NCI-H1105 (cell line): ENCODE measurements around the gene FTO.

Experiments
- DNase-seq: peaks from one replicate; lab custom pipeline; 2025; lab: John Stamatoyannopoulos, UW

The FTO gene

GRCh38 chr16:53782148-53782547 lies 78.2 kb downstream of the FTO start:
- no peak for DNase-seq

DNA sequence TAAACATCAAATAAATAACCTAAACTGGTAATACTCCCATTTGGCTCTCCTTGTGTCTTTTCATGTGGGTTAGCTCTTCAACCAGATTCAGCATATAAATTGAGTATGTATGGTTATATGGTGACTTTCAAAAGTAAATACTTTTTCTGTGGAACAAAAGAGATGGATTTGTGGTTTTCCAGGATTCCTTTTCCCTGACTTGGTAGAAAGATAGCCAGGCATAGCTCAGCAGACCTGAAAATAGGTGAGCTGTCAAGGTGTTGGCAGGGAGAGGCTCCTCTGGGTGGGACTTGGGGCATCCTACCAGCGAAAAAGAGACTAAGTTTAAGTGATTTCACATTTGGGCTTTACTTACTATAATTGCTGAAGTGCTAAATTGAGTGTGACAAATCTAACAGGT lies 80.3 kb downstream of the FTO start:
- no peak for DNase-seq

DNA sequence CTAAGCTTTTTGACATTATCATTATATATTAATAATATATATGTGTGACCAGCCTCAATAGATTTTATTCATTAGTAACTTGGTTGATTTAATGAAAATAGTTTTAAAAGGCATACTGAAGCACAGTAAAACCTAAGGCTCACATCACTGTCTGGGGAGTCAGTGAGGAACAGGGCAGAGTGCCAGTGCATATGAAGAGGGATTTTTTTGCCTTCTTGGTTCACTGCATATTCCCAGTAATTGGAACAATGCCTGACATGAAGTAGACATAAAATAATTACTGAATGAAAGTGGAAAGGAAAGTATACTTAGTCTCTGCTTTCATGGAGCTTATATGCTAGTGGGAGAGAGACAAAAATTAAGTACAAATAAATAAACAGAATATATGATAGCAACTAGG lies 81.1 kb downstream of the FTO start:
- DNase-seq, result peak; percentile 47

DNA sequence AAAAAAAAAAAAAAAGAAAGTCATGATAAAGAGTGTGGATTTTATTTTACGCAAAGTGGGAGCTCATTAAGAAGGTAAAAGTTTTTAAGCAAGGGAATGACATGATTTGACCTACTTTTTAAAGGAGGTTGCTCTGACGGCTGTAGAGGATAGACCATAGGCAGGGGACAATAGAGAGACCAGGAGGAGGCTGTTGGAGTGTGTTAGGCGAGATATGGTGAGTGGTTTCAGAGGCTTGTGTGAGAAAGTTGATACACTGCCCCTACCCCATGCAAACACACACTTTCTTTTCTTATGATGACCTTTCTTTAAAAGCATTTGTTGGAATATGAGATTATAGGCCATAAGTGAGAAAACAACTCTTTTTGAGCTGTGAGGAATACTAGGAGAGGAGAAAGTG lies 82.0 kb downstream of the FTO start:
- no peak for DNase-seq

- no peak for DNase-seq
Observed at GRCh38 chr16:53787423-53787822, 83.5 kb downstream of the FTO start.

DNA sequence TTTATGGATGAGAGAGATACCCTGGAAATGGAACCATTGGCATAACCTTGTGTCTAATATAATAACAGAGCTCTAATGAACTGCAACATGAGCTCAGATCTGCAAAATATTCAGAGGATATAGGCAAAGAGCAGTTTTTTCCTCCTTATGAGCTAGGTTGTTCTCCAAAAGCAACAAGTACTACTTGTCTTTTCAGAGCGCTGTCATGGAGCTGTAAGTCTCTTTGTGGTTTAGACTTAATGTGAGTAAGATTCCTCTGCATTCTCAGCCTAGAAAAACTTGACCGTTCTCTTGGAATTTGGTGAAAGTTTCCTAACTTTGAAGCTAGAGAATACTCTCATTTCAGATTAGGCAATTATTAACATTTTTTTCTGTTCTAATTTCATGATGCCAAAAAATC lies 85.2 kb downstream of the FTO start:
- DNase-seq, result no peak

DNA sequence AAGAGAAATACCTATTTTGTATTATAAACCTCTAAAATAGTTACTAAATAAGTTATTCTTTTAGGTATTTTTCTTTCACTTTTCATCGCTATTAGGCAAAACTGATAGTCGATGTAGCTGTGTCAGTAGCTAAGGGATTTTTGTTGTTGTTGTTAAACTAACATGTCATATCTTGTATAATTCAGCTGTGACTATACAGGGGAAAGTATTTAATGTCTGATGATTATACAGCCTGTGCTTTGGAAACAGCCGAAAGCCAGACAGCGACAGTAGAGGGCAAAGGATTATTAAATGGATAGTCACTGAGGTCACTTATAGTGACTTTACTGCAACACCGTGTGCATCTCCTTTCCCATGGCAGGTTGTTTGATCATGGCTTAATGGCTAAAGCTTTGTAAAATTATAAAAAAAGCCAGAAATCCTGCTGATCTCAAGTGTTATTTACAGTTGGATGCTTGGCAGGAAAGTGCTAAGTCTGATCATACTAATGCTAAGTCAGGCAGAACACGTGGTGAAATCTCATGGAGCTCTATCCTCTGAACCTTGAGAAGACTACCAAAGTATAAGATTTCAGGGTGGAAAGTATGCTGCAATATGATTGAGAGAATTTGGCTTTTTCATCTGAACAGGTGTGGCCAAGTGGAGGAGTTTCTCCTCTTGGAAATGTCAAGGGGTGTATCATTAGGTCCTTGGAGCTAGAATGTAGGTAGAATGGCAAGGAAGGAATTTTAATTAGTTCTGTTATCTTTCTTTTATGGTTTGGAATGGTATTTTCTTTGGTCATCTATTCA lies 88.4 kb downstream of the FTO start:
- DNase-seq, result no peak

DNA sequence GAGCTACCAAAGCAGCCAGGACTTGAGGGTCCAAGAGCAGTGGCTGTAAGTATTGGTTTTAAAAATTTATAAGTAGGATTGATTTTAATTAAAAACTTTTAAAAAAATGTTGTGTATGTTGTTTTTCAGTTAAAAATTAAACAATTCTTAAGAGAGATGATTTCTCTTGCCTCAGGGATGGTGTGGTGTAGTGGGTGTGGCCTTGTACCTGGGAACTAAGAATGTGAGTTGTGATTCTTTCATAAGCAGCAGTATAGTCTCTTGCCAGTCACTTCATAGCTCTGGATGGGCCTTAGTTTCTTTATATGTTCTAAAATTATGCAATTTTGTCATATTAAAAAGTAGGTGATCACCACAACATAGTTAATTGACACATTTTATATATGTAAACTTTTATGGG lies 99.5 kb downstream of the FTO start:
- DNase-seq, result no peak

DNA sequence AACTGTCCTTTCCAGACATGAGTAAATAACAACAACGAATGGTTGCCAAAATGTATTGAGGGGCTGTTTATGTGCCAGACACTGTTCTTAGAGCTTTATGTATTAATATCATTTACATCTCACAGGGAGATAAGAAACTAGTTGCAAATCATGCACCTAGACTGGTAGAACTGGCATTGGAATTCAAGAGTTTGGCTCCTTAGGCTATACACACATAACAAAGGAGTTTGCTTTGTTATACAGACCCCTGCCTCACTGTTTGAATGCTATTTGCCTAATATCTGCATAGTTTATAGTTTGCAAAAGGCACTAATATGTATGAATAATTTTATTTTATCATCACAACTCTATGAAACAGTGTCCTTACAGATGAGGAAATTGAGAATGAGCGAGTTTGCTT lies 100.0 kb downstream of the FTO start:
- no peak for DNase-seq

DNA sequence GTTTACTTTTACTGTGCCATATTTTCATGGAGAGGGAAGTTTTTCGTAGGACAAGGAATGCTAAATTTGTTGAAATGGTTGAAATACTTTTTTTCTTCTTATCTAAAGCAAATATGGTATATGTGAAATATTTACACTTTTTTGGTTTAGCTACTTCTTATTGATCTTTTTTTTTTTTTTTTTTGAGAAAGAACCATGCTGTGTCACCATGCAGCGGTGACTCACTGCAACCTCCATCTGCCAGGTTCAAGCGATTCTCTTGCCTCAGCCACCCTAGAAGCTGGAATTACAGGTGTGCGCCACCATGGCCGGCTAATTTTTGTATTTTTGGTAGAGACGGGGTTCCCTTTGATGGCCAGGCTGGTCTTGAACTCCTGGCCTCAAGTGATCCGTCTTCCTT lies 100.5 kb downstream of the FTO start:
- DNase-seq, result no peak

DNA sequence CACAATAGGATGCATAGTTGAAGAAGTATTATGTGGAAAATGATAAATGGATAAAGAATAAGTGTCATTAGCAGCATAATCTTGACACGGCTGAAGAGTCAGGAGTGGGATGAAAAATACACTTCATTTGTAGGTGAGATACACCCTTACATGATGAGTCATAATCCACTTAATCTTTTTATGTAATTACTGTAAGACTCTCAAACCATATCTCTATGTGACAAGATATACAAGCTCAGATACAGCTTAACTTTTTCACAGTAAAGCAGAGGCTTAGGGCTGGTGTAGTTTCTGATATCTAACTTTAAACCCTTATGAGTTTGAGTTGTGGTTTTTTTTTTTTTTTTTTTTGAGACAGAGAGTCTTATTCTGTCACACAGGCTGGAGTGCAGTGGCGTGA lies 101.2 kb downstream of the FTO start:
- no peak for DNase-seq

GRCh38 chr16:53805752-53806151 lies 101.8 kb downstream of the FTO start:
- no peak for DNase-seq

DNA sequence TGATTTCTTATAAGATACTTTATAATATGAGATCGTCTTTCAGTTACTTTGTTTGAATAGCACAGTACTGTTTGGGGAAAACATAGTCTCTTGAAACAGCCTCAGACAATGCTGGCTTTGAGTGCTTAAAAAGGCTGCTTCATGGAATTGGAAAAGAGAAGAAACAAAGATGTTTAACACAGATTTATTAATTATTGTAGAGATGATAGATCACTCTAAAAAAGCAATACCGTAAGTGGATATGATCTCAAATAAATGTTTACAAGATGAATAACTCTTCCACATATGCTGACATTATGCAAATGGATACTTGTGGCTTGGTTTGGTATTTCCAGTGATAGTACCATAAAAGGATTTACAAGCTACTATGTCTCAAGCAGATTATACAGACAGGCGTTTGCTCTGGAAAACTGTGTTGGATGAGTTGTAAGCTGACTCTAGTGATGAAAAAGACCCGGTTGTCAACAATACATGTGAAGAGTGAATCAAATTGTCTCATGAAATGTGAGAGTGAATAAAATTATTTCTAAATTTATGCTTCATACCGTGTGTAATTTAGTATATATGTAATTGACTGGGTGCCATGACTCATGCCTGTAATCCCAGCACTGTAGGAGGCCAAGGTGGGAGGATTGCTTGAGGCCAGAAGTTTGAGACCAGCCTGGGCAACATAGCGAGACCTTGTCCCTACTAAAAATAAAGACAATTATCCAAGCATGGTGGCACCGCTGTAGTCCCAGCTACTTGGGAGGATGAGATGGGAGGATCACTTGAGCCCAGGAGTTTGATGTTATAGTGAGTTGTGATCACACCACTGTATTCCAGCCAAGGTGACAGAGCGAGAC lies 105.4 kb downstream of the FTO start:
- no peak for DNase-seq

DNA sequence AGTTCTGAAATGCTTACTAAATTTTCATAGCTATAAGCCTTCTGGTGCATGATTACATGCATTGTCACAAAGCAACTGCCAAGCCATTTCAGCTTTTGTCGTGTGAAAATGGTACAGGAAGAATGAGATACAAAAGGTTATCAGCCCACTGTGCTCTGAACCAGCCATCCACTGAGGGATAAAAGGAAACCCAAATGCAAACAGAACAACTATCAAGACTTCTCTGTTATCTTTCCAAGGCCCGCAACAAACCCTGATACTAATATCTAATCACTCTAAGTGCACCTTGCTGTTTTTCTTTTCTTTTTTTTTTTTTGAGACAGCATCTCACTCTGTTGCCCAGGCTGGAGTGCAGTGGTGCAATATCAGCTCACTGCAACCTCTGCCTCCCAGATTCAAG lies 109.0 kb downstream of the FTO start:
- no peak for DNase-seq

GRCh38 chr16:53814801-53815200 lies 110.8 kb downstream of the FTO start:
- DNase-seq, result no peak

DNA sequence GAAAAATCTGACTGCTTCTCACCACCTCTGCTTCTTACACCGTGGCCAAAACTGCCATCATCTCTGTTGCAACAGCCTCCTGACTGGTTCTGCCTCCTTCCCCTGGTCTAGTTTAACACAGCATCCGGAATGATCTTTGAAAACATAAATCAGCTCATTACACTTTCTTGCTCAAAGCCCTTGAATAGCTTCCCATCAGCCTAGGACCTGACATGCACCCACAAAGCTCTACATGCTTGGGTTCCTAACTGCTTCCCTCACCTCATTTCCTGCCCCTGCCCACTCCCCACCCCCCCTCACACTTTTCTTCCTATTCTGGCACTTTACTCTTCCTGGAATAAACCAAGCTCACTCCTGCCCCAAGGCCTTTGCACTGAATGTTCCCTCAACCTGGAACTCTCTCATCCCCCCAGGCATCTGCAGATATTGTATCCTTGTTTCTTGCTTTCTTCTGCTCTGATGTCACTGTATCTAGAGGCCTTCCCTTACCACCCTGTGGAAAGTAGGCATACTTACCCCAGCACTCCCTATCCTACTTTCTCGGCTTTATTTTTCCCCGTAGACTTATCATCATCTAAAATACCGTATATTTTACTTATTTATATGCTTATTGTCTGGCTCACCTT lies 112.4 kb downstream of the FTO start:
- no peak for DNase-seq

DNA sequence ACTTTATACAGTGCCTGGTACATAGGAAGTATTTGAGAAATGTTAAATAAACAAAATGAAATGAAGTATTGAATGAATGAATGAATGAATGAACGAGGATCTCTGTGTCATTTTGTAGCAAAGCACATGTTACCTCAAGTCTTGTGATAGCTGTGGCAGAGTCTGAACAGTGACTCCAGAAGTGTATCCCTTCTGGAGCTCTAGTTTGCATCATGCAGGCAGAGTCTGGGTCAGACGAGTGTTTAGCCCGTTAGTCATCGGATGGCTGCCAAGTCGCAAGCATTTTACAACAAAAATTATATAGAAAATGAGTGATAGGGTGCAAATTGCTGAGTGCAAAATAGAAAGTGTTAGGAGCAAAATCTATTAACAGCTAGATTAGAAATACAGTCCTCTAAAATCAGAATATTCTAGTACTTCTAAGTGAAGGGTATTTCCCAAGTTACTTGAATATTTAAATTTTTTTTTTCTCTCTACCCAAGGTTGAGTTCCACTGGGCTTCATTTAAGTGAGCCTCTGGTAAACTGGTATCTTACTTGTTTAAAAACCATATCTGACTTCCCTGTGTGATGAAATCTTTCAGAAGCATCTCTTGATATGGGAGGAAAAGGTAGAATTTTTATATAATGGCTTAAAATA lies 113.3 kb downstream of the FTO start:
- DNase-seq, result no peak

DNA sequence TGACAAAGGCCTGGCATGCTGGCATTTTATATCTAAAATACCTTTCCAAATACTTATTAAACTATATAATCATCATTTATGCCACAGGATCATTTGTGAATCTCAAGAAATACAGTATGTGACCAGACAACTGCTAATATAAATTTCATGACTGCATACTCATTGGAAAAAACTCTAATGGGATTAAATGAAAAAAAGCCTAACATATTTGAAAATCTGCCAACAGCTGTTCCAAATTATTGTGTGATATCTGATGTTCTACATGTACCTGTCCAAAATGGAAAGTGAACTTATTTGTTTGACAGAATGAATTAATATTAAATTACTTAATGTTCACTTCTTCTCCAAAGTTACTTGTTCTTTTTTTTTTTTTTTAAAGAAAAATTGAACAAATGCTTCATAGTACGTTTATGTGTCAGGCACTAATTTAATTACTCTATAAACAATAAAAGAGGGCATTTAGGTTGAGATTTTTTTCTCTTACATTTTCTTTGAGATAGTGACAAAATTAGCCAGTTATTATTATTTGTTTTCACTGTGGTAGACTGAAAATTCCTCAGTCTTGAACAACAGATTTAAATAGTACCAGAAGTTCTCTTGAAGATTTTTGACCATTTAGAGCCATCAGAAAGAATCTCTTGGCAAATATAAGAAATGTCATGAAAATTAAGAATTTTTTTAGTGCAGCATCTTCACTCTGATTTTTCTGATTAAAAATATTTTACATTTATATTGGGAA lies 114.0 kb downstream of the FTO start:
- DNase-seq, result no peak

GRCh38 chr16:53821487-53821886 lies 117.5 kb downstream of the FTO start:
- no peak for DNase-seq

DNA sequence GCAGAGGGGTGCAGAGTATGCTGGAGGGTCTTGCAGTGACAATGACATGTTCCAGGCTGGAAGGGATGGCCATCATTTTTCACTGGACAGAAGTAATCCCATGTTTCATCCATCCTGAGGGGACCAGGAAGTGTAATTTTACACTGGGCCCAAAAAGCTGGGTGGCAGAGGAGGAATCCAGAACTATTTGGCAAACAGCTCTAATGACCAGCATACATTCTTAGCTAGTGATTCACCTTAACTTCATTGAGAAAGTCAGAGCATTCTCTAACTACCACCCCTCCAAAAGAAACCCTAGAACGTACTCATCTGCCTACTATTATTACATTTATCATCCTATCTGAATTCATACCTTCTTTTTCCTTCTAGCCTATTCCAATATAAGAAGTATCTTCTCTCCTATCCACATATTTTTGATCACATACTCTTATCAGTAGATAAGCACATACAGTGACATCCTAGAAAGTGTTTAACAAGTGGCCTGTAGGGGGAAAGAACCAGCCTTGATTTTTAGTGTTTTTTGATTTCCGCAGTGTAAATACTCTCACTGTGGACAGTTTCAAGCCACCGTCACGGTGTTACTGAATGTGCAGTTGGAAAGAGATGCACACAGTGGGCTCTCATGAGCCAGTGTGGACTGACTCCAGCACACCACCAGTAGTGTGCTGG lies 118.1 kb downstream of the FTO start:
- no peak for DNase-seq

DNA sequence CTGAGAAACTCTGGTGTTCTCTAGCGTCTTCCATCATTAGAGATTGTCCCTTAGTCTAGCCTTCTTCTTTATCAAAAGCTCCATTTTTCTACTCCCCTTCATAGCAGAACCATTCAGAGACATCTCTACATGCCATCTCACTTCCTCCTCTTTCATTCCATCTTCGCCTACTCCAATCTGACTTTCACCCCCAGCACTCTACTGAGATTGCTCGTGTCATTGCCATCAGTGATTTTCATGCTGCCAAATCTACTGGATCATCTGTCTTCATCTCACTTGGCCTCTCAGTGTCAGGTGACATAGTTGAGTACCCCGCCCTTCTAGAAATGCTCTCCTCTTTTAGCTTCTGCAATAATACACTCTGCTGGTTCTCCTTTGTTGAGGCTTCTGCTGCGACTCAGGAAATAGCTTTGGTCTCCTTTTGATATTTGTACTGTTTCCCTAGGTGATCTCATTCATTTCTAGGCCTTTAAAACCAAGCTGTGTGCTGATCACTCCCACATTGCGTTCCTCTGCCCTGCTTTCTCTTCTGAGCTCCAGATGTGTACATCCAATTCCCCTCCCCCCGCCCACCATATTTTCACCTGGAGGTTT lies 119.1 kb downstream of the FTO start:
- DNase-seq, result no peak
